ENCODE measurements around the gene ZNF331.

GRCh38 chr19:53519446-53519845 is 18.5 kb upstream of the ZNF331 start:
- TF ChIP-seq EZH2phosphoT487 (IDR thresholded peaks at IDR 0.05; ENCODE audit: borderline replicate concordance) = no peak
- TF ChIP-seq CTCF (conservative IDR thresholded peaks at IDR 0.05; ENCODE audit: low read length) = no peak

Data from Loucy (cell line).